Heart right ventricle (tissue), 16 donors: ENCODE measurements around the gene LRP5. TPM values are rescaled to one million over a fixed set of nuclear protein-coding genes. Genes with fewer than 3 reads are reported as not detected.

ENCODE experiments used
- ATAC-seq, 8 donors: fragments of 200-7000 bp; cut with Tn5 transposase; one replicate each; pipeline ENCODE4 v1.9.1; 2020; ENCODE audit warnings: mild to moderate bottlenecking in 8 of 8, moderate library complexity in 8 of 8, moderate number of reproducible peaks in 1 of 8
- DNase-seq, 2 donors: peaks; one replicate each; pipeline ENCODE4 v3.0.0-alpha.2; 2020
- H3K27ac ChIP-seq, 10 donors: fragments of 200-600 bp; sonication (generic) in 2 of 10; one replicate each; pipeline versions ENCODE4 v1.5.0 to v1.8.0; 2020 to 2022; ENCODE audit warnings: mild to moderate bottlenecking in 3 of 10
- H3K27me3 ChIP-seq, 7 donors: fragments of 200-600 bp; one replicate each; pipeline ENCODE4 v1.8.0; 2021 to 2022; ENCODE audit warnings: mild to moderate bottlenecking in 2 of 7
- H3K36me3 ChIP-seq, 9 donors: fragments of 200-600 bp; sonication (generic) in 1 of 9; one replicate each; pipeline versions ENCODE4 v1.5.0 to v1.8.0; 2020 to 2022; ENCODE audit warnings: mild to moderate bottlenecking in 2 of 9
- H3K4me1 ChIP-seq, 9 donors: fragments of 200-600 bp; sonication (generic) in 1 of 9; one replicate each; pipeline versions ENCODE4 v1.5.0 to v1.8.0; 2020 to 2022; ENCODE audit warnings: mild to moderate bottlenecking in 4 of 9
- H3K4me3 ChIP-seq, 10 donors: fragments of 200-600 bp; sonication (generic) in 2 of 10; one replicate each; pipeline versions ENCODE4 v1.5.0 to v1.8.0; 2020 to 2022; ENCODE audit warnings: mild to moderate bottlenecking in 7 of 10, moderate library complexity in 2 of 10
- H3K9me3 ChIP-seq, 11 donors: fragments of 200-600 bp in 10 of 11; sonication (generic) in 2 of 11; one replicate each; pipeline versions ENCODE4 v1.5.0 to v1.8.0; 2013 to 2022; ENCODE audit warnings: mild to moderate bottlenecking in 2 of 11, control low read depth in 1 of 11, moderate library complexity in 1 of 11
- CTCF ChIP-seq, 9 donors: fragments of 200-600 bp; sonication (generic) in 2 of 9; IDR thresholded peaks; one replicate each; pipeline versions ENCODE4 v1.5.0 to v1.8.0; 2021 to 2022; ENCODE audit warnings: antibody characterized with exemption in 9 of 9, mild to moderate bottlenecking in 5 of 9, moderate library complexity in 1 of 9
- WGBS, 2 donors: extraction: QIAGEN DNeasy Blood & Tissue Kit; methylation state at CpG; one replicate each; pipeline ENCODE4 v1.1.7; 2013; ENCODE audit warnings: inconsistent platforms in 1 of 2; 5-methylcytosine and 5-hydroxymethylcytosine counted together
- intact Hi-C, 10 donors: fragments of 100-400 bp; cut with DNase I; formaldehyde crosslinking; loops; one replicate each; pipeline versions ENCODE4 v1.11.1 to v1.14.2; 2022
- polyA plus RNA-seq, 2 donors: library from polyadenylated mRNA; stranded (reverse); fragments of 200-250 nt; gene quantifications; one replicate each; pipeline ENCODE4 v1.2.3, GENCODE V29; 2013
- total RNA-seq, 10 donors: library from RNA; stranded (reverse); fragmentation: NEBNext Ultra II Directional in 3 of 10; extraction: Animal tissue kit (Norgen Biotek cat#: 25700) in 3 of 10; gene quantifications; one replicate each; pipeline versions ENCODE4 v1.2.1 to v1.2.4, GENCODE V29; 2021 to 2023
- donor health status: Arrhythmogenic right ventricular cardiomyopathy.
- donor health status: ischemic (EF 13 %, LVEDD 7.1; RV severe dilation, severe dysfunction).
- donor health status: healthy with polysubstance abuse.
- donor health status: DM: no; HTN: yes; CAD: no.
- donor health status: DM: no; HTN: no; CAD: no.
- donor health status: ischemic (EF 25% LVEDD 6.9; RV normal size, moderate dysfunction).
- donor health status: ischemic (EF 25% LVEDD 5.7; RV mildly dilated, moderate dysfunction).
- donor health status: healthy.
- donor health status: DM: yes; HTN: yes; CAD: no.
- donor health status: Ischemic cardiomyopathy.
- donor health status: ischemic (EF 35%, LVEDD 5.7; RV mildly dilated, moderate dysfunction).
- donor health status: nonischemic (EF 11% LVEDD 7.7; RV severe dilation, severe dysfunction).
- donor health status: DM: yes; HTN: yes; CAD: no.
- donor health status: PGD.
- donor health status: ischemic (EF 29% LVEDD 5.4; RV normal size, mild dysfunction).
- donor health status: nonischemic (EF 23%, LVEDD 6.1; RV moderate dilation, normal function).

The LRP5 gene
- total and polyA plus RNA-seq, 12 donors, result 23.2 to 73.3 (median 46.3) TPM

- no peak for TF ChIP-seq CTCF (IDR thresholded peaks at IDR 0.05)
- Histone ChIP-seq H3K9me3 (no peaks in the 10 kb centered on the region), H3K27me3 (no peaks in the 10 kb centered on the region), H3K4me1 (peaks cover 0 to 10% (median 0%) of the 10 kb centered on the region in 9 donors), H3K27ac (no peak overlapping the region), H3K4me3 (no peak overlapping the region), H3K36me3 (peaks cover 0 to 54% (median 6%) of the 10 kb centered on the region in 9 donors)
- intact Hi-C loops, result loop anchor here in 9 of 10 donors (5.0 to 10.0 kb wide), 7 partner anchors 64 to 191 kb away; no protein-coding TSS in a partner anchor
- WGBS, 2 donors, result 90 to 94% methylated on average over 25 of the region's 25 CpGs
- ATAC-seq (no peak), DNase-seq (peak in 1 of 2 donors; percentile 8)
These were observed 136.2 kb downstream of the LRP5 start for GRCh38 chr11:68448604-68449011.

- Histone ChIP-seq H3K27ac (no peak overlapping the region), H3K9me3 (no peaks in the 10 kb centered on the region), H3K27me3 (no peaks in the 10 kb centered on the region), H3K36me3 (peaks cover 0 to 44% (median 6%) of the 10 kb centered on the region in 9 donors), H3K4me3 (no peak overlapping the region), H3K4me1 (peaks cover 0 to 8% (median 0%) of the 10 kb centered on the region in 9 donors)
- ATAC-seq, result no peak
- intact Hi-C loops, result loop anchor here in 9 of 10 donors (5.0 to 10.0 kb wide), 7 partner anchors 65 to 193 kb away; no protein-coding TSS in a partner anchor
- no peak for TF ChIP-seq CTCF (IDR thresholded peaks at IDR 0.05)
- DNase-seq, result peak in 1 of 2 donors; percentile 6
- WGBS, 2 donors, result 94 to 97% methylated on average over 11 of the region's 11 CpGs
These were observed 137.6 kb downstream of the LRP5 start for GRCh38 chr11:68449951-68450350.

- no peak for TF ChIP-seq CTCF (IDR thresholded peaks at IDR 0.05)
These were observed 138.3 kb downstream of the LRP5 start for GRCh38 chr11:68450711-68451110.

GRCh38 chr11:68454767-68455166, 142.4 kb downstream of the LRP5 start:
- H3K27ac ChIP-seq, result no peak overlapping the region
- H3K4me1 ChIP-seq, result peaks cover 0 to 5% (median 2%) of the 10 kb centered on the region in 9 donors
- H3K27me3 ChIP-seq, result no peaks in the 10 kb centered on the region
- WGBS, 2 donors, result 44 to 57% methylated on average over 8 of the region's 8 CpGs
- no peak for DNase-seq
- no peak for TF ChIP-seq CTCF (IDR thresholded peaks at IDR 0.05)
- ATAC-seq, result no peak
- no peaks in the 10 kb centered on the region for H3K9me3 ChIP-seq
- H3K36me3 ChIP-seq, result peaks cover 0 to 6% (median 0%) of the 10 kb centered on the region in 9 donors
- H3K4me3 ChIP-seq, result no peak overlapping the region
- intact Hi-C loops, result no loop called here

More at GRCh38 chr11:68450711-68451110, 138.3 kb downstream of the LRP5 start:
- H3K27ac ChIP-seq, result no peak overlapping the region
- DNase-seq (peak in 1 of 2 donors; percentile 0), ATAC-seq (no peak)
- H3K9me3 ChIP-seq, result no peaks in the 10 kb centered on the region
- 96 to 97% methylated on average over 8 of the region's 8 CpGs for WGBS, 2 donors
- H3K27me3 ChIP-seq, result no peaks in the 10 kb centered on the region
- peaks cover 0 to 43% (median 6%) of the 10 kb centered on the region in 9 donors for H3K36me3 ChIP-seq
- no peak overlapping the region for H3K4me3 ChIP-seq
- H3K4me1 ChIP-seq, result peaks cover 0 to 8% (median 0%) of the 10 kb centered on the region in 9 donors
- intact Hi-C loops, result no loop called here
